GM18508 (cell line): Measurements from ENCODE around the gene NBPF20.
A peak's percentile ranks its signal among the peaks of the same experiment; 100 is the strongest.
"Not testable (repeated sequence)": the region's sequence is repeated elsewhere in the genome, so short reads cannot be mapped to it uniquely, and the experiment has no call there.

Source experiments
- ATAC-seq: cut with Tn5 transposase; IDR thresholded peaks from one replicate; pipeline ENCODE4 v1.9.1; 2021; ENCODE audit warnings: moderate number of reproducible peaks; ENCODE audit not compliant: insufficient read depth, unreplicated experiment

The NBPF20 gene, protein sequence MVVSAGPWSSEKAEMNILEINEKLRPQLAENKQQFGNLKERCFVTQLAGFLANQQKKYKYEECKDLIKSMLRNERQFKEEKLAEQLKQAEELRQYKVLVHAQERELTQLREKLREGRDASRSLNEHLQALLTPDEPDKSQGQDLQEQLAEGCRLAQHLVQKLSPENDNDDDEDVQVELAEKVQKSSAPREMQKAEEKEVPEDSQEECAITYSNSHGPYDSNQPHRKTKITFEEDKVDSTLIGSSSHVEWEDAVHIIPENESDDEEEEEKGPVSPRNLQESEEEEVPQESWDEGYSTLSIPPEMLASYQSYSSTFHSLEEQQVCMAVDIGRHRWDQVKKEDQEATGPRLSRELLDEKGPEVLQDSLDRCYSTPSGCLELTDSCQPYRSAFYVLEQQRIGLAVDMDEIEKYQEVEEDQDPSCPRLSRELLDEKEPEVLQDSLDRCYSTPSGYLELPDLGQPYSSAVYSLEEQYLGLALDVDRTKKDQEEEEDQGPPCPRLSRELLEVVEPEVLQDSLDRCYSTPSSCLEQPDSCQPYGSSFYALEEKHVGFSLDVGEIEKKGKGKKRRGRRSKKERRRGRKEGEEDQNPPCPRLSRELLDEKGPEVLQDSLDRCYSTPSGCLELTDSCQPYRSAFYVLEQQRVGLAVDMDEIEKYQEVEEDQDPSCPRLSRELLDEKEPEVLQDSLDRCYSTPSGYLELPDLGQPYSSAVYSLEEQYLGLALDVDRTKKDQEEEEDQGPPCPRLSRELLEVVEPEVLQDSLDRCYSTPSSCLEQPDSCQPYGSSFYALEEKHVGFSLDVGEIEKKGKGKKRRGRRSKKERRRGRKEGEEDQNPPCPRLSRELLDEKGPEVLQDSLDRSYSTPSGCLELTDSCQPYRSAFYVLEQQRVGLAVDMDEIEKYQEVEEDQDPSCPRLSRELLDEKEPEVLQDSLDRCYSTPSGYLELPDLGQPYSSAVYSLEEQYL (N-terminal part only)

DNA sequence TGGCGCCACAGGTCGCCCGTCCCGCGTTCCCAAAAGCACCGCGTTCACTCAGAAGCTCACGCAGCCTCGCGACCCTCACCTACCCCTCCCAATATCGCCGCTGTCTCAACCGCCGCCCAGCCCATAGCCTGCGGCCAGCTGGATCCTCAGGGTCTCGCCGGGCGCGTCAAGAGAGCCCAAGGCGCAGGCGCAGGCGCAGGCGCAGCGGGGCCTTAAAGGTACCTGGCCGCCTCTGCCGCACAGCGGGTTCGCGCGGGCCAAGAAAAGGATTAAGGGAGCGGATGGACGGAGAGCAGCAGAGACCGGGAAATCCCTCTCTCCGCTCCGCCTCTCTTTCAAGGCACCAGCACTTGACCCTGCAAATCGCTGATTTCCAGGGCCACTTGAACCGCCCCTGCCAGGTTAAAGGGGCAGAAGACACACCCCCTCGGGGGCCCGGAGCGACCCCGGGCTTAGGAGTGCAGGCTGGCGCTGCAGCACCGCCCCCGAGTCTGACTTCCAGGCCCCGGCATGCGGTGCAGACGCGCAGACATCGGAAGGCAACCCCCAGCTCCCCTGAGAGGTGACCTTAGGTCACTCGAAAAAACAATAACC, at the start of gene NBPF20:
Gene NBPF20, minus strand, starts transcription at position 168 of the 594 bp plus-strand sequence. CDS start 20,331 bp downstream, outside the sequence.
- ATAC-seq = no peak

DNA sequence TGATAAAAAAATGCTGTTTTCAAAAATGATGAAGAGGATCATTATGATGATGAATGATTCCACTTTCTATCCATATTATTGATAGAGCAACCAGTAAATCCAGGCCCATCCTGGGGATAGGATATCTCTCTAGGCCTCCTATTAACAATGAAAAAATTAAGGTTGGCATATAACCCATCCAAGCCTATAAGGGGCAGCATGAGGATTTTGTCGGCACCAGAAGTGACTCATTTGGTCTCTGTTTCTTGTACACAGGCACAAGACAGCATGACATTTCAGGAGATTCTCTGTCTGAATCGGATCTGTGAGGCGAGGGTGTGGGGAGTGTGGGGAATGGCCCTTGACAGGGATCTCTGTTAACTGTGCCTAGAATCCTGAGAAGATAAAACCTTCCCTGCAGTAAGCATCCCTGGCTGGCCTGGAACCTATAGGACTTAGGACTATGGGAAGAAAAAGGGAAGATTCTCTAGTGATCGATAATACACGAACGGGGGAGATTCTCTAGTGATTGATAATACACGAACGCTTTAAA, 49.5 kb upstream of the NBPF20 start:
- ATAC-seq = not testable (repeated sequence)

DNA sequence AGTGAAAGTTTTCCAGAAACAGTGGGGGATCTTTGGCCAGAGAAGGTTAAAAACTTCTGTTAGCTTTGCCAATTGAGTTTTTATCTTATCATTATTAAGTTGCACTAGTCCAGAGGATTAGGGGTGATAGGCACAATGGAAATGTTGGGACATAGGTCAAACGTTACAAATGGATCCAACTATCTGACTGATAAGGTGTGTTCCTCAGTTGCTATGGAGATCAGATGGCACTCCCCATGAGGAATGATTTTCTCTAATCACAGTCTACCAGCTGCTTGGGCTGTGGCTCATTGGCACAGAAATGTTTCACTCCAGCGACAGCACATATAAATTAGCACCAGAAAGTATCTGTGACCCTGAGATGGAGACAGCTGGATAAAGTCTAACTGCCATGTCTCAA, 47.3 kb upstream of the NBPF20 start:
- ATAC-seq = not testable (repeated sequence)

GRCh38 chr1:145471365-145471764, 46.0 kb upstream of the NBPF20 start:
- not testable (repeated sequence) for ATAC-seq

- ATAC-seq = peak; percentile 86
Observed at GRCh38 chr1:145465405-145466144, 40.2 kb upstream of the NBPF20 start.

GRCh38 chr1:145464708-145465336, 39.4 kb upstream of the NBPF20 start:
- not testable (repeated sequence) for ATAC-seq

- not testable (repeated sequence) for ATAC-seq
Observed at GRCh38 chr1:145464017-145464416, 38.6 kb upstream of the NBPF20 start.

- ATAC-seq = not testable (repeated sequence)
Observed at GRCh38 chr1:145460684-145461083, 35.3 kb upstream of the NBPF20 start.

GRCh38 chr1:145460048-145460447, 34.6 kb upstream of the NBPF20 start:
- not testable (repeated sequence) for ATAC-seq

- ATAC-seq = not testable (repeated sequence)
Observed at GRCh38 chr1:145459591-145459990, 34.2 kb upstream of the NBPF20 start.

GRCh38 chr1:145459063-145459462, 33.7 kb upstream of the NBPF20 start:
- ATAC-seq = not testable (repeated sequence)

DNA sequence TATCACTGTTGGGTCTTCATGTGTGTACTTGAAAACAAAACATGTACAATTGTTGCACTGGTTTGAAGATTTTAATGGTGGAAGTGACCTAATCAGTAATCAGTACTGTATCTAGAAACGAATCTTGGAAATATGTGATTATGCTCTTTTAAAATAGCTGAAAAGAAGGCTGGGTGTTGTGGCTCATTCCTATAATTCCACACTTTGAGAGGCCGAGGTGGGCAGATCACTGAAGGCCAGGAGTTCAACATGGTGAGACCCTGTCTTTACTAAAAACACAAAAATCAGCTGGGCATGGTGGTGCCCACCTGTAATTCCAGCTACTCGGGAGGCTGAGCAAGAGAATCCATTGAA, 29.4 kb upstream of the NBPF20 start:
- ATAC-seq = not testable (repeated sequence)

DNA sequence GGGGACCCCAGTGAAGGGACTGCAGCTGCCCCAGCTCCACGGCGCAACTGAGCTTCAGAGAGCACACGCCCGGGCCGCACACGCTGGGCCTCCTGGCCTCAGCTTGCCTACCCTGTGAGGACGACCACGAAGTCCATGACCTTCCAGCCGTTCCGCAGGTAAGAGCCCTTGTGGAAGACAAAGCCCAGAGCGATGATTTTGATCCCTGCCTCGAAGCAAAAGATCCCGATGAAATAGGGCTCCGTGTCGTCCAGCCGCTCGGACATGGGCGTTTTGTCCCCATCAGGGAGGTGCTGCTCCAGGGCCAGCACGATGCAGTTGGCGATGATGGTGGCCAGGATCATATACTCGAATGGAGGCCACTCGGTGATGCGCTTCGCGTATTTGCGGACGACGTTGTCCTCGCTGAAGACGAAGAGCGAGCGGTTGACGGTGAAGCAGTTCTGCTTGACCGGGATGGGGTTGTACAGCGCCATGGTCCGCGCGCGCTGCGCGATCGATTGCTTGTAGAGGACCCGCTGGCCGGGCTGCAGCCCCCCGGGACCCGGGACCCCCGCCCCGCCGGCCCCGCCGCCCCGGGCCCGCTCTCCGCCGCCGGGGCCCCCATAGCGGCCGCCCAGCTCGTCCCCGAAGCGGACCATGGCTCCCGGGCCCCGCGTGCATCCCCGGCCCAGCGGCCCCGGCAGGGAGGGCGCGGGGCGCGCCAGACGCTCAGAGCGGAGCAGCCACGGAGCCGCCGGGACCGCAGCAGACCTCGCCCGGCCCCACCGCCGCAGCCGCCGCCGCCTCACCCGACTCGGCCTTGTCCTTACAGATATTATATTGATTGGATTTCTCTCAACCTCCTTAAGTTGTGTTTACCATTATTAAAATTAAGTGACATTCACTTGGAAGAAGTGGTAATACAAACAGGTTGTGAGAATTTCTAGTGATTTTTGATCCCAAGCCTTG, 28.7 kb upstream of the NBPF20 start:
- ATAC-seq = not testable (repeated sequence)

GRCh38 chr1:145452506-145452905, 27.1 kb upstream of the NBPF20 start:
- ATAC-seq = not testable (repeated sequence)

GRCh38 chr1:145451914-145452313, 26.5 kb upstream of the NBPF20 start:
- not testable (repeated sequence) for ATAC-seq

GRCh38 chr1:145445219-145445618, 19.8 kb upstream of the NBPF20 start:
- ATAC-seq = not testable (repeated sequence)

GRCh38 chr1:145442340-145442739, 16.9 kb upstream of the NBPF20 start:
- ATAC-seq = not testable (repeated sequence)
